ENCODE data around the gene PRIM2. TPM values are rescaled to one million over a fixed set of nuclear protein-coding genes. Genes with fewer than 3 reads are reported as not detected.
A peak's percentile ranks its signal among the peaks of the same experiment; 100 is the strongest.
"Not testable (repeated sequence)": the region's sequence is repeated elsewhere in the genome, so short reads cannot be mapped to it uniquely, and the experiment has no call there.

Gene PRIM2
- polyA plus RNA-seq, 2 of the 4 experiments (the other 2 are of a cell fraction) = 15.0 to 20.1 TPM

- 50% methylated on average over 1 of the region's 1 CpG for WGBS (ENCODE audit: missing lambda C conversion rate)
- Histone ChIP-seq H3K4me1 (peaks cover 3% of the 10 kb centered on the region; the same call in 2 of the 3 replicates), H3K9me3 (no peaks in the 10 kb centered on the region), H3K4me2 (no peak overlapping the region), H3K4me3 (no peak overlapping the region), H3K27ac (no peak overlapping the region)
- ATAC-seq = no peak
- CTCF ChIA-PET = no interaction called here
- DNase-seq (ENCODE audit: low read depth in 1 of 2, low spot score in 1 of 2) = no peak
- TF ChIP-seq HES2 (IDR thresholded peaks at IDR 0.05) = no peak
- TF ChIP-seq EHMT2 (IDR thresholded peaks at IDR 0.05; ENCODE audit: low read depth) = no peak
- TF ChIP-seq NFE2L2 (conservative IDR thresholded peaks at IDR 0.05; ENCODE audit: low read length) = no peak
- TF ChIP-seq TFCP2L1 (CRISPR knock-in tag; IDR thresholded peaks at IDR 0.05) = no peak
- TF ChIP-seq BHLHE40 (IDR thresholded peaks at IDR 0.05; ENCODE audit: low read depth, low read length) = no peak
- no peak for TF ChIP-seq ZC3H11A (IDR thresholded peaks at IDR 0.05)
- TF ChIP-seq EP300 (IDR thresholded peaks at IDR 0.05) = no peak
- TF ChIP-seq SREBF2 (IDR thresholded peaks at IDR 0.05) = no peak
- no peak for TF ChIP-seq CTCF (IDR thresholded peaks at IDR 0.05)
- no peak for TF ChIP-seq E2F6 (IDR thresholded peaks at IDR 0.05; ENCODE audit: borderline replicate concordance, low read depth)
- no peak for TF ChIP-seq REST (IDR thresholded peaks at IDR 0.05)
- no peak for TF ChIP-seq RNF2 (IDR thresholded peaks at IDR 0.05; ENCODE audit: borderline replicate concordance, low read depth)
- TF ChIP-seq PHF8 (IDR thresholded peaks at IDR 0.05; ENCODE audit: borderline replicate concordance, low read depth) = no peak
- POLR2A ChIA-PET = no interaction called here
- no peak for FAIRE-seq
These were observed 9.6 kb upstream of the PRIM2 start for GRCh38 chr6:57307850-57308249.

- H3K27ac ChIP-seq; H3K4me2 ChIP-seq; CTCF ChIA-PET; H3K4me3 ChIP-seq; FAIRE-seq; ATAC-seq; H3K9me3 ChIP-seq; DNase-seq (ENCODE audit: low read depth in 1 of 2, low spot score in 1 of 2); POLR2A ChIA-PET: not testable (repeated sequence)
- peaks cover 13% of the 10 kb centered on the region for H3K4me1 ChIP-seq
- 86% methylated on average over 3 of the region's 3 CpGs for WGBS (ENCODE audit: missing lambda C conversion rate)
These were observed 8.7 kb upstream of the PRIM2 start for GRCh38 chr6:57308755-57309154.

GRCh38 chr6:57310095-57310816 lies 7.2 kb upstream of the PRIM2 start:
- ATAC-seq; H3K4me2 ChIP-seq; DNase-seq (ENCODE audit: low read depth in 1 of 2, low spot score in 1 of 2); H3K4me3 ChIP-seq; FAIRE-seq; CTCF ChIA-PET; H3K9me3 ChIP-seq; POLR2A ChIA-PET: not testable (repeated sequence)
- WGBS (ENCODE audit: missing lambda C conversion rate) = 87% methylated on average over 10 of the region's 21 CpGs
- H3K27ac ChIP-seq = peak overlapping the region in 1 of 2 experiments; percentile 49; a peak in 1 of 6 replicates
- peaks cover 23% of the 10 kb centered on the region for H3K4me1 ChIP-seq

Data from A549 (cell line).